ENCODE results near the gene SAMM50. TPM values are rescaled to one million over a fixed set of nuclear protein-coding genes. Genes with fewer than 3 reads are reported as not detected.
"Not testable (repeated sequence)": the region's sequence is repeated elsewhere in the genome, so short reads cannot be mapped to it uniquely, and the experiment has no call there.

Gene SAMM50
- polyA plus RNA-seq, 3 donors = 63.0 to 69.3 (median 65.7) TPM

DNA sequence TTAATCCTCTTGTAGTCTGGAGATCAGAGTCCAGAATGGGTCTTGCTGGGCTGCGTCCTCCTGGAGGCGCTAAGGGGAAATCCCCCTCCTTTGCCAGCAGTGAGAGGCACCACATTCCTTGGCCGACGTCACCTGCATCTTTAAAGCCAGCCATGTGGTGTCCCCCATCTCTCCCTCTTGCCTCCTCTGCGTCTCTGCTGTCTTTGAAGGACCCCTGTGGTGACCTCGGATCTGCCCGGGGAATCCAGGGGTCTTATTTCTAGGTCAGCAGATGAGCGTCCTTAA lies 41.7 kb downstream of the SAMM50 start:
- no peak for DNase-seq

- DNase-seq = no peak
These were observed 43.5 kb downstream of the SAMM50 start for GRCh38 chr22:43998679-43999264.

DNA sequence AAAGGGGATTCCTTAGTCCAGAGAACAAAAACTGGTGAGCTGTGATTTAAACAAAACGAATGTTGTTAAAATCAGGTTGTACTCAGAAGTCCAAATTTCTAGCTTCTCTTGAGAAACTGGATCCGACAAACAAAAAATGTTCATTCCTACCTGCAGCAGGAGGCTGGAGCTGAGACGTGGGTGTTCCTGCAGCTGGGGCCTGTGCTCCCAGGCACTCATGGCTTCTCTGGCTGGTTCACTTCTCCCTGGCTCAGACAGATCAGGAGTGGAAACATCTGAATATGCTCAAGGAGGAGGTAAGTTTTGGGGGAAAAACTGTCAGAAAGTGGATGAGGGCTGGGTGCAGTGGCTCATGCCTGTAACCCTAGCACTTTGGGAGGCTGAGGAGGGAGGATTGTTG lies 44.1 kb downstream of the SAMM50 start:
- no peak for DNase-seq

DNA sequence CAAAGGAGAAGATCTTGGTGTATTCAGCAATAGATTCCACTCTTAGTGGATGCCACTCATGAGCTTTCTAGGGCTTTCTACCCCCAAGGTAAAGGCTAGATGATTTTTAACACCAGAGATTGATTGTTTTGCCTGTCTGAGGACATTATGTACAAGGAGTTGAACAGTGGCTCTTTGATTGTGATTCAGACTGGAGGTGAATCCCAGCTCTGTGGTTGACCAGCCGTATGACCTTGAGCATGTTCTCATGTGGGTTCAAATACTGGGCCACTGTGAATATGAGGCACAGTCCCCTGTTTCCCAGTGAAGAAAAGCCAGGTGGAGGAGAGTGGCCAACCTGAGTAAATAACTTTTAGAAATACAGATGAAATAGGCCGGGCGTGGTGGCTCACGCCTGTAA lies 44.9 kb downstream of the SAMM50 start:
- no peak for DNase-seq

DNA sequence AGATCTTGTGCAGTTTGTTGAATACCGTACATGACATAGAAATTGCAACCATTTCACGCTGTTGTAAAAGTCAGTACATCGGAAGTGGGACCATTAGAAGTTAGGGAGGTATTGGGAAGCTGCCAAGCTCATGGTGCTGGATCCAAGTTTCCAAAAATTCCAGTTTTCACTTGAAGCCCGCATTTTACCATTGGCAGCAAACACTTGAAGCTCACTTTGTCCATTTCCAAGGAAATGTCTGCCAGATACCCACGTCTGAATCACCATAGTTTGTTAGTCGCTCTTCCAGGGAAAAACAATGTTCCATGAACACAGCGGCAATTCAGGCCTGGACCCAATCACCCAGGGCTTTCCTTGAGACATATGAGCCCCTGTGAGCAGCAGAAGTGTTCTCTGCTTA lies 46.3 kb downstream of the SAMM50 start:
- no peak for DNase-seq

GRCh38 chr22:44002324-44002723 lies 47.1 kb downstream of the SAMM50 start:
- DNase-seq = no peak

GRCh38 chr22:44002997-44003396 lies 47.8 kb downstream of the SAMM50 start:
- DNase-seq = no peak

- DNase-seq = no peak
These were observed 48.3 kb downstream of the SAMM50 start for GRCh38 chr22:44003405-44004103.

- DNase-seq = no peak
These were observed 48.8 kb downstream of the SAMM50 start for GRCh38 chr22:44004104-44004460.

- no peak for DNase-seq
These were observed 50.3 kb downstream of the SAMM50 start for GRCh38 chr22:44005524-44005923.

- no peak for DNase-seq
These were observed 56.9 kb downstream of the SAMM50 start for GRCh38 chr22:44012162-44012561.

DNA sequence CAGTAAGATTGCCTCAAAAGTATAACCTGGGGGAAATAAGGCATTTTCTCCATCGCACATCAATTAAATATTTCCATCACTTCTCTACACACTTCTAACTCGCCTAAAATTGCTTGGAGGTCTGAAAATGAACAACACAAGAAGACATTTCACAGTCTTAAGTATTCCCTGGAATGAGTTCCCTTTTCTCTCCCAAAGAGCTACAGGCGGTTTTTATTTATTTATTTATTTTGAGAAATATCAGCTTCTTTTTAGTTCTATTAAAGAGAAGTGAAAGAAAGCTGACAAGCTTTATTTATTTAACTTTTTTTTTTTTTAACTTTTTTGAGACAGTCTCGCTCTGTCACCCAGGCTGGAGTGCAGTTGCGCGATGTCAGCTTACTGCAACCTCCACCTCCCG lies 57.3 kb downstream of the SAMM50 start:
- DNase-seq = no peak

DNA sequence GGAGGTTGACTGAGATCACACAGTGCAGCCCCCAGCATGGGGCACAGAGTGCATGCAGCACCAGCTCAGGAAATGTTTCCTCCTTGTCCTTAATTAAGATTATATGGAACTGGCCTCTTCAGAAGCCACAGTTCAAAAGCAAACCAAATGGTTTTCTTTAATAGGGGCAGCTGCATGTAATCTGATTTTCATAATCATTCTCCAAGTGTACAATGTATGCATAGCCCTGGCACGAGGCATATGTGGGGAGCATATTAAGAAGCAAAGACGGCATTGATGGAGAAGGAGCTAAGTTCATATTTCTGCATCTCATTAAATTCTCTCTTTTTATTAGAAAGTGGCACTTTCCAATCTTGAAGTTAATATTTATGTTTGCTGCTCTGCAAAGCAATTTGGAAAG lies 59.0 kb downstream of the SAMM50 start:
- DNase-seq = no peak

DNA sequence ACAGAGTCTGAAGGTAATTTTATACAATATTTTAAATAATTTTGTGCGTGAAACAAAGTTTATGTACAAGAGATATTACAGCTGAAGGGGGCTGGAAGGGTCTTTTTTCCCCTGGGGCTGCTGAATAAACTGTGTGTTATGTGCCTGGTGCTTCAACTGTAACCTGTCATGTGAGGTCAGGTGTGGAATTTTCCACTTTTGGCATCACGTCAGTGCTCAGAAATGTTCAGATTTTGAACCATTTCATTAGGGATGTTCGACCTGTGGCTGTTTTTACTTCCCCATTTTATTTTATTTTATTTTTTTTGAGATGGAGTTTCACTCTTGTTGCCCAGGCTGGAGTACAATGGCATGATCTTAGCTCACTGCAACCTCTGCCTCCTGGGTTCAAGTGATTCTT lies 61.3 kb downstream of the SAMM50 start:
- not testable (repeated sequence) for DNase-seq

DNA sequence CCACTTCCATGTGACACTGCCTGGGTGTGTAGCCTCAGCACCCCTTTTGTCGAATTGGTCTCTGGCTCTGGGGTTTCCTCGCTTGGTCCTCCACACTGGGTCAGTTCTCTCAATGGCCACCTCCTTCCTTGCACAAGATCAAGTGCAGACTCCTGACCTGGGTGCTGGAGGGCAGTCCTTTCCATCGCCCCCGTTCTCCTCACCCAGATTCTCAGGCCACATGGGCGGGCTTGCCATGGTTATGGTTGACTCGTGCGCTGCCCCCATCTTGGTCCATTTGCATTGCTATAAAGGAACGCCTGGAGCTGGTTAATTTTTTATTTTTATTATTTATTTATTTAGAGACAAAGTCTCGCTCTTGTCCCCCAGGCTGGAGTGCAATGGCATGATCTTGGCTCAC lies 63.4 kb downstream of the SAMM50 start:
- DNase-seq = no peak

DNA sequence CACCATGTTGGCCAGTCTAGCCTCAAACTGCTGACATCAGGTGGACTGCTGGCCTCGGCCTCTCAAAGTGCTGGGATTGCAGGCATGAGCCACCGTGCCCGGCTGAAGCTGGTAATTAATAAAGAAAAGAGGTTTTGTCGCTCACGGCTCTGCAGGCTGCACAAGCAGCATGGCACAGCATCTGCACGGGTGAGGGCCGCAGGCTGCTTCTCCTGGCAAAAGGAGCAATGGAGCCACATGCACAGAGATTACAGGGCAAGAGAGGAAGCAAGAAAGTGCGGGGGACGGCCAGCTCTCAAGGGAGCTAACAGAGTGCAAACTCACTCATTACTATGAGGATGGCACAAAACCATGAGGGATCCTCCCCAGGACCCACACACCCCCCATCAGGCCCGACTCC lies 64.2 kb downstream of the SAMM50 start:
- DNase-seq = no peak

- DNase-seq = no peak
These were observed 64.6 kb downstream of the SAMM50 start for GRCh38 chr22:44019846-44020245.

DNA sequence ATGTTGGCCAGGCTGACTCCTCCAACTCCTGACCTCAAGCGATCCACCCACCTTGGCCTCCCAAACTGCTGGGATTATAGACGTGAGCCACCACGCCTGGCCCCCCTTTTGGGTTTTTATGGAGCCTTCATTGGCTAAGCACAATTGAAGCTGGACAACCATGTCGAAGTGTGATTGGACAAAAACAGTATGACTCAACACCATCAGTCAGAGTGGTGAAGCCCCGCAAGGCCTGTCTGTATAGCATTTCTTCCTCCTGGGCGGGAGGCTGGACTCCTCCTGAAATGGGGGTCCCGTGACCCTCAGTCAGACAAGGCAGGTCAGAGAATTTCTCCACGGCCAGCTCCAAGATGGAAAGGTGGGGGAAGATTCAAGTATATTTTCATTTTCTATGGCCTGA lies 65.7 kb downstream of the SAMM50 start:
- DNase-seq = no peak

DNA sequence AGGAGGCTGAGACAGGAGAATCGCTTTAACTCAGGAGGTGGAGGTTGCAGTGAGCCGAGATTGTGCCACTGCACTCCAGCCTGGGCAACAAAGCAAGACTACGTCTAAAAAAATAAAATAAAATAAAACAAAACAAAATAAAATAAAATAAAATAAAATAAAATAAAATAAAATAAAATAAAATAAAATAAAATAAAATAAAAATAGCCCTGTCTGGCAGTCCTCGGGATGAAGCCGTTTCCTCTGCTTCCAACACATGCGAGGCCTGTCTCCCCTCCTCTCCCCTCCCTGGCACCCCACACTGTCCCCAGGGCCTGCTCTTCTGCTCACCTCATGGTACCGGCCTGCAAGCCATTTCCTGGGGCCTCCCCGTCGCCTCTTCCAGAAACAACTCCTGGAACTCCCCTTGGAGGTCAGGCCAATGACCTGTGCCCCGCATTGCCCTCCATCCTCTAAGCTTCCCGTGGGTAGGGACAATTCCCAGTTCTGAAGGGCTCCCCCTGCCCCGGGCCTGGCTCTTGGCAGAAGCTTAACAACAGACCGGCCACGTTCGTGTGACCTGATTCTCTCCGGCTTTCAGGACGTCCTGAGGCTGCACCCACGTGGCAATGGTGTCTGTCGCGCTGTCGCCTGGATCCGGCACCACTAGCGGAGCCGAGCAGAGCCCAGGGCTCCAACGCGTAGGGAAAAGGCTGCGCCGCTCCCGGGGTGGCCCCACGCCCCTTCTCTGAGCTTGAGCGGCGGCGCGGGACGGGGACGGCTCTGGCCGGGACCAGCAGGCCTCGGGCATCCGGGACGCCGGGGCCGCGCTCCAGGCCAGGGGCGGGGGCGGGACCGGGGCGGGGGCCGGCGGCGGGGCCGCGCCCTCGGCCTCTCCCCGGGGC lies 68.4 kb downstream of the SAMM50 start:
- peak; percentile 27 for DNase-seq

GRCh38 chr22:44024288-44024921 lies 69.2 kb downstream of the SAMM50 start, which contains the start of gene PARVB:
TSS of gene PARVB (plus strand) at chr22:44024302. CDS start at chr22:44024340, 38 bp downstream.
- no peak for DNase-seq

DNA sequence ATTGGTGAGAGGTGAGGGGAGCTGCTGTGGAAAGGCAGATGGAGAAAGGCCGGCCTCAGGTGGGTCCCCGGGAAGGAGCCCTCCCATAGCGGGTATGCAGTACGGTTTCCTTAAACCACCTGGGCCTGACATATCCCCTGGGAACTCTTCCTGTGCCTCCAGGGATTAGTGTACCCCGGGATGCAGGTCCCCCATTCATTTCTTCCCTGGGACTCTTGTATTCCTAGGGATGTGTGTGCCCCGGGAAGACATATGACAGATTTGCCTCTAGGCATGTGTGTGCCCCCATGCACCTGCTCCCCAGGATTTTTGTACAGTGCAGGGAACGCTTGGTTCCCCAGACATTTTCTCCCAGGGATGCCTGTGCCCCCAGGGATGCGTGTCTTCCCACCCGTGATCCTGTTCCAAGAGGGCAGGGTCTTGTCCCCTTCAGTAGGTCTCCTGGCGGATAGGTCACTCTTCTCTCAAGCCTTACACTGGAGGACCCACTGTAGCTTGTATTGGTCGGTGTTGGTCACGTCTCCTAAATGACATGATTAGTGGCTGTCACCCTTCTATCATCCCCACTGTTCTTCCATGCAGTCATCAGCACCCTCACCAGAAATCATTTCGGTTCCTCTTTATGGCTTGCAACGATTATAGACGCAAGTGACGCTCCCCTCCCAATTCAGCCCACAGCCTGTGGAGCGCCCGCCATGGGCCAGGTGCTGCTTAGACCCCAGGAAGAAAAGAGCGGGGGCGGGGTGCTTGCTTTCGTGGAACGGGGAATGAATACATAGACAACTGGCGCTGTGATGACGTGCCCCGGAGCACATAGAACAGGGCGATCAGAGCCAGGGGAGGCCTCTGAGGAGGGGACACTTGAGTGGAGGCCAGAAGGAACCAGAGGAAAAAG lies 70.2 kb downstream of the SAMM50 start:
- DNase-seq = no peak

Measured in renal pelvis (tissue), 4 donors.